ENCODE results near the gene GATB. TPM values are rescaled to one million over a fixed set of nuclear protein-coding genes. Genes with fewer than 3 reads are reported as not detected.

Gene GATB
- total RNA-seq, 1 donor from 2014 or later = 15.7 TPM

- no peaks in the 10 kb centered on the region for H3K36me3 Mint-ChIP-seq (ENCODE audit: insufficient read depth)
- TF ChIP-seq CTCF (IDR thresholded peaks at IDR 0.05; ENCODE audit: unreplicated experiment) = no peak
- no peak overlapping the region for H3K27ac Mint-ChIP-seq
- H3K27me3 Mint-ChIP-seq = peaks cover 16% of the 10 kb centered on the region
- peaks cover 4% of the 10 kb centered on the region for H3K4me1 Mint-ChIP-seq (ENCODE audit: low read depth)
- H3K4me3 Mint-ChIP-seq (ENCODE audit: low read depth) = no peak overlapping the region
- no peak for DNase-seq (ENCODE audit: low spot score, unreplicated experiment)
- H3K9me3 Mint-ChIP-seq (ENCODE audit: low read depth) = no peaks in the 10 kb centered on the region
Measured at GRCh38 chr4:151797131-151797530, 36.3 kb upstream of the GATB start.

GRCh38 chr4:151796106-151796505 lies 35.3 kb upstream of the GATB start:
- no peak for TF ChIP-seq CTCF (IDR thresholded peaks at IDR 0.05; ENCODE audit: unreplicated experiment)
- H3K4me1 Mint-ChIP-seq (ENCODE audit: low read depth) = peaks cover 8% of the 10 kb centered on the region
- peaks cover 18% of the 10 kb centered on the region for H3K27me3 Mint-ChIP-seq
- H3K36me3 Mint-ChIP-seq (ENCODE audit: insufficient read depth) = no peaks in the 10 kb centered on the region
- no peak overlapping the region for H3K27ac Mint-ChIP-seq
- DNase-seq (ENCODE audit: low spot score, unreplicated experiment) = no peak
- H3K4me3 Mint-ChIP-seq (ENCODE audit: low read depth) = no peak overlapping the region
- no peaks in the 10 kb centered on the region for H3K9me3 Mint-ChIP-seq (ENCODE audit: low read depth)

GRCh38 chr4:151792995-151793394 lies 32.2 kb upstream of the GATB start:
- no peak for TF ChIP-seq CTCF (IDR thresholded peaks at IDR 0.05; ENCODE audit: unreplicated experiment)
- H3K27me3 Mint-ChIP-seq = peaks cover 15% of the 10 kb centered on the region
- DNase-seq (ENCODE audit: low spot score, unreplicated experiment) = no peak
- peaks cover 23% of the 10 kb centered on the region for H3K4me1 Mint-ChIP-seq (ENCODE audit: low read depth)
- no peaks in the 10 kb centered on the region for H3K9me3 Mint-ChIP-seq (ENCODE audit: low read depth)
- no peak overlapping the region for H3K27ac Mint-ChIP-seq
- H3K36me3 Mint-ChIP-seq (ENCODE audit: insufficient read depth) = no peaks in the 10 kb centered on the region
- H3K4me3 Mint-ChIP-seq (ENCODE audit: low read depth) = no peak overlapping the region

GRCh38 chr4:151792530-151792929 lies 31.7 kb upstream of the GATB start:
- DNase-seq (ENCODE audit: low spot score, unreplicated experiment) = no peak
- H3K27ac Mint-ChIP-seq = no peak overlapping the region
- H3K9me3 Mint-ChIP-seq (ENCODE audit: low read depth) = no peaks in the 10 kb centered on the region
- no peak for TF ChIP-seq CTCF (IDR thresholded peaks at IDR 0.05; ENCODE audit: unreplicated experiment)
- H3K36me3 Mint-ChIP-seq (ENCODE audit: insufficient read depth) = no peaks in the 10 kb centered on the region
- peaks cover 15% of the 10 kb centered on the region for H3K27me3 Mint-ChIP-seq
- H3K4me1 Mint-ChIP-seq (ENCODE audit: low read depth) = peaks cover 23% of the 10 kb centered on the region
- no peak overlapping the region for H3K4me3 Mint-ChIP-seq (ENCODE audit: low read depth)

GRCh38 chr4:151788021-151788420 lies 27.2 kb upstream of the GATB start:
- no peaks in the 10 kb centered on the region for H3K9me3 Mint-ChIP-seq (ENCODE audit: low read depth)
- H3K4me1 Mint-ChIP-seq (ENCODE audit: low read depth) = peaks cover 45% of the 10 kb centered on the region
- no peak overlapping the region for H3K27ac Mint-ChIP-seq
- no peaks in the 10 kb centered on the region for H3K36me3 Mint-ChIP-seq (ENCODE audit: insufficient read depth)
- H3K27me3 Mint-ChIP-seq = peaks cover 3% of the 10 kb centered on the region
- no peak for TF ChIP-seq CTCF (IDR thresholded peaks at IDR 0.05; ENCODE audit: unreplicated experiment)
- DNase-seq (ENCODE audit: low spot score, unreplicated experiment) = no peak
- H3K4me3 Mint-ChIP-seq (ENCODE audit: low read depth) = no peak overlapping the region
